HepG2 (cell line): ENCODE data around the gene GRM1.

ENCODE experiments used
- CHD4 ChIP-seq: fragments of 200-600 bp; sonication (generic); IDR thresholded peaks from 2 replicates; pipeline ENCODE4 v1.7.0; 2017; ENCODE audit warnings: mild to moderate bottlenecking, low read length, borderline replicate concordance
- HCFC1 ChIP-seq: fragments of 150-350 bp; IDR thresholded peaks from 2 replicates; pipeline ENCODE4 v1.6.1; 2014; ENCODE audit warnings: low read depth, low read length
- NFIC ChIP-seq: IDR thresholded peaks from 2 replicates; pipeline ENCODE4 v1.6.1; 2012; ENCODE audit warnings: mild to moderate bottlenecking, low read length, inconsistent platforms
- POLR2A ChIP-seq, 2 experiments: IDR thresholded peaks; 2 replicates each; pipeline ENCODE4 v1.6.1; 2011; ENCODE audit warnings: low read depth in 2 of 2, low read length in 2 of 2, mild to moderate bottlenecking in 1 of 2, moderate library complexity in 1 of 2; ENCODE audit not compliant: insufficient read depth in 1 of 2
- PREB ChIP-seq: sonication (generic); formaldehyde crosslinking; IDR thresholded peaks from 2 replicates; pipeline ENCODE4 v1.4.0; 2020; ENCODE audit warnings: missing genetic modification reagents
- U2AF2 ChIP-seq: fragments of 200-400 bp; formaldehyde crosslinking; IDR thresholded peaks from 2 replicates; pipeline ENCODE4 v1.6.1; 2017; ENCODE audit warnings: low read depth, mild to moderate bottlenecking, low read length
- ZNF589 ChIP-seq: sonication (generic); formaldehyde crosslinking; conservative IDR thresholded peaks from 2 replicates; pipeline ENCODE4 v1.8.0; 2022; ENCODE audit warnings: mild to moderate bottlenecking, moderate library complexity, missing genetic modification reagents
- TF ChIP-seq, protein P1 (sequence below): sonication (generic); formaldehyde crosslinking; IDR thresholded peaks from 2 replicates; pipeline ENCODE4 v1.5.0; 2020; ENCODE audit warnings: mild to moderate bottlenecking, missing genetic modification reagents, moderate library complexity
- TF ChIP-seq, protein P2 (sequence below): fragments of 450-650 bp; IDR thresholded peaks from 2 replicates; pipeline ENCODE4 v1.6.1; 2017; ENCODE audit warnings: mild to moderate bottlenecking

- TF ChIP-seq PREB (no peak), U2AF2 (no peak), POLR2A (IDR thresholded peaks at IDR 0.05; ENCODE audit: insufficient read depth in 1 of 2, low read depth in 2 of 2, low read length in 2 of 2) (no peak), HCFC1 (no peak), NFIC (no peak), CHD4 (no peak), ZNF589 (no peak)
- TF ChIP-seq, protein P1, sequence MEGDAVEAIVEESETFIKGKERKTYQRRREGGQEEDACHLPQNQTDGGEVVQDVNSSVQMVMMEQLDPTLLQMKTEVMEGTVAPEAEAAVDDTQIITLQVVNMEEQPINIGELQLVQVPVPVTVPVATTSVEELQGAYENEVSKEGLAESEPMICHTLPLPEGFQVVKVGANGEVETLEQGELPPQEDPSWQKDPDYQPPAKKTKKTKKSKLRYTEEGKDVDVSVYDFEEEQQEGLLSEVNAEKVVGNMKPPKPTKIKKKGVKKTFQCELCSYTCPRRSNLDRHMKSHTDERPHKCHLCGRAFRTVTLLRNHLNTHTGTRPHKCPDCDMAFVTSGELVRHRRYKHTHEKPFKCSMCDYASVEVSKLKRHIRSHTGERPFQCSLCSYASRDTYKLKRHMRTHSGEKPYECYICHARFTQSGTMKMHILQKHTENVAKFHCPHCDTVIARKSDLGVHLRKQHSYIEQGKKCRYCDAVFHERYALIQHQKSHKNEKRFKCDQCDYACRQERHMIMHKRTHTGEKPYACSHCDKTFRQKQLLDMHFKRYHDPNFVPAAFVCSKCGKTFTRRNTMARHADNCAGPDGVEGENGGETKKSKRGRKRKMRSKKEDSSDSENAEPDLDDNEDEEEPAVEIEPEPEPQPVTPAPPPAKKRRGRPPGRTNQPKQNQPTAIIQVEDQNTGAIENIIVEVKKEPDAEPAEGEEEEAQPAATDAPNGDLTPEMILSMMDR = no peak
- TF ChIP-seq, protein P2, sequence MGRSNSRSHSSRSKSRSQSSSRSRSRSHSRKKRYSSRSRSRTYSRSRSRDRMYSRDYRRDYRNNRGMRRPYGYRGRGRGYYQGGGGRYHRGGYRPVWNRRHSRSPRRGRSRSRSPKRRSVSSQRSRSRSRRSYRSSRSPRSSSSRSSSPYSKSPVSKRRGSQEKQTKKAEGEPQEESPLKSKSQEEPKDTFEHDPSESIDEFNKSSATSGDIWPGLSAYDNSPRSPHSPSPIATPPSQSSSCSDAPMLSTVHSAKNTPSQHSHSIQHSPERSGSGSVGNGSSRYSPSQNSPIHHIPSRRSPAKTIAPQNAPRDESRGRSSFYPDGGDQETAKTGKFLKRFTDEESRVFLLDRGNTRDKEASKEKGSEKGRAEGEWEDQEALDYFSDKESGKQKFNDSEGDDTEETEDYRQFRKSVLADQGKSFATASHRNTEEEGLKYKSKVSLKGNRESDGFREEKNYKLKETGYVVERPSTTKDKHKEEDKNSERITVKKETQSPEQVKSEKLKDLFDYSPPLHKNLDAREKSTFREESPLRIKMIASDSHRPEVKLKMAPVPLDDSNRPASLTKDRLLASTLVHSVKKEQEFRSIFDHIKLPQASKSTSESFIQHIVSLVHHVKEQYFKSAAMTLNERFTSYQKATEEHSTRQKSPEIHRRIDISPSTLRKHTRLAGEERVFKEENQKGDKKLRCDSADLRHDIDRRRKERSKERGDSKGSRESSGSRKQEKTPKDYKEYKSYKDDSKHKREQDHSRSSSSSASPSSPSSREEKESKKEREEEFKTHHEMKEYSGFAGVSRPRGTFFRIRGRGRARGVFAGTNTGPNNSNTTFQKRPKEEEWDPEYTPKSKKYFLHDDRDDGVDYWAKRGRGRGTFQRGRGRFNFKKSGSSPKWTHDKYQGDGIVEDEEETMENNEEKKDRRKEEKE = no peak
Observed at GRCh38 chr6:146426516-146426915, 397.7 kb downstream of the GRM1 start.
